GM12875 (cell line): Measurements from ENCODE around the gene SYNE2.
A peak's percentile ranks its signal among the peaks of the same experiment; 100 is the strongest.
"Not testable (repeated sequence)": the region's sequence is repeated elsewhere in the genome, so short reads cannot be mapped to it uniquely, and the experiment has no call there.

ENCODE experiments used
- H3K4me3 ChIP-seq: one replicate; pipeline ENCODE4 v1.5.1; 2011; ENCODE audit warnings: low read depth, low read length, control low read depth
- CTCF ChIP-seq: IDR thresholded peaks from 2 replicates; pipeline ENCODE4 v1.5.1; 2011; ENCODE audit warnings: low read depth, mild to moderate bottlenecking, control low read depth, inconsistent platforms, low read length, moderate library complexity, borderline replicate concordance; ENCODE audit not compliant: insufficient read depth

SYNE2 gene

GRCh38 chr14:64159588-64159987 lies 306.8 kb downstream of the SYNE2 start:
- no peak overlapping the region for H3K4me3 ChIP-seq
- TF ChIP-seq CTCF: 0 out of 2 replicates have a peak, but pooled peaks have one; percentile 1

- H3K4me3 ChIP-seq: no peak overlapping the region
- no peak for TF ChIP-seq CTCF
Measured at GRCh38 chr14:64170181-64170580, 317.4 kb downstream of the SYNE2 start.

GRCh38 chr14:64174922-64175782 lies 322.3 kb downstream of the SYNE2 start:
- H3K4me3 ChIP-seq: no peak overlapping the region
- no peak for TF ChIP-seq CTCF

GRCh38 chr14:64176330-64176729 lies 323.5 kb downstream of the SYNE2 start:
- no peak for TF ChIP-seq CTCF
- no peak overlapping the region for H3K4me3 ChIP-seq

GRCh38 chr14:64178814-64179213 lies 326.0 kb downstream of the SYNE2 start:
- no peak overlapping the region for H3K4me3 ChIP-seq
- TF ChIP-seq CTCF: no peak

GRCh38 chr14:64182908-64183307 lies 330.1 kb downstream of the SYNE2 start:
- H3K4me3 ChIP-seq: not testable (repeated sequence)

GRCh38 chr14:64184103-64184729 lies 331.4 kb downstream of the SYNE2 start:
- no peak for TF ChIP-seq CTCF
- H3K4me3 ChIP-seq: no peak overlapping the region
